EL (cell line): ENCODE data around the gene TSC1.
"Not testable (repeated sequence)": the region's sequence is repeated elsewhere in the genome, so short reads cannot be mapped to it uniquely, and the experiment has no call there.

Source experiments
- DNase-seq: peaks from one replicate; pipeline ENCODE4 v3.0.0-alpha.2; 2016

The TSC1 gene

GRCh38 chr9:132944294-132945185 is at the start of gene TSC1:
TSC1 (minus strand) TSS chr9:132944616; CDS start chr9:132928872, 15,744 bp downstream.
- peak; percentile 96 for DNase-seq

- no peak for DNase-seq
Observed at GRCh38 chr9:132993511-132993939, 49.1 kb upstream of the TSC1 start.

GRCh38 chr9:132991351-132992300 is 47.2 kb upstream of the TSC1 start:
- no peak for DNase-seq

- no peak for DNase-seq
Observed at GRCh38 chr9:132990781-132991180, 46.4 kb upstream of the TSC1 start.

DNA sequence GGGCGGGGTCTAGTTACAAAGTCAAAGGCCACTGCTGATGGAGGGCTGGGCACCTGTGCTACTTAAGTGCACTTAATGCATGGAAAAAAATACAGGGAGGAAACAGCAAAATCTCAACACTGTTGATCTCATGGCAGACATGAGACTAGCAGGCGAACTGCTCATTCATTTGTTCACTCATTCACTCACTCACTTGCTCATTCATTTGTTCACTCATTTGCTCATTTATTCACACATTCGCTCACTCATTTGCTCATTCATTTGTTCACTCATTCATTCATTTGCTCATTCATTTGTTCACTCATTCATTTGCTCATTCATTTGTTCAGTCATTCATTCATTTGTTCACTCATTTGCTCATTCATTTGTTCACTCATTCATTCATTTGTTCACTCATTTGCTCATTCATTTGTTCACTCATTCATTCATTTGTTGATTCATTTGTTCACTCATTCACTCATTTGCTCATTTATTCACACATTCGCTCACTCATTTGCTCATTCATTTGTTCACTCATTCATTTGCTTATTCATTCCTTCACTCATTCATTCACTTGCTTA is 45.7 kb upstream of the TSC1 start:
- DNase-seq, result not testable (repeated sequence)

DNA sequence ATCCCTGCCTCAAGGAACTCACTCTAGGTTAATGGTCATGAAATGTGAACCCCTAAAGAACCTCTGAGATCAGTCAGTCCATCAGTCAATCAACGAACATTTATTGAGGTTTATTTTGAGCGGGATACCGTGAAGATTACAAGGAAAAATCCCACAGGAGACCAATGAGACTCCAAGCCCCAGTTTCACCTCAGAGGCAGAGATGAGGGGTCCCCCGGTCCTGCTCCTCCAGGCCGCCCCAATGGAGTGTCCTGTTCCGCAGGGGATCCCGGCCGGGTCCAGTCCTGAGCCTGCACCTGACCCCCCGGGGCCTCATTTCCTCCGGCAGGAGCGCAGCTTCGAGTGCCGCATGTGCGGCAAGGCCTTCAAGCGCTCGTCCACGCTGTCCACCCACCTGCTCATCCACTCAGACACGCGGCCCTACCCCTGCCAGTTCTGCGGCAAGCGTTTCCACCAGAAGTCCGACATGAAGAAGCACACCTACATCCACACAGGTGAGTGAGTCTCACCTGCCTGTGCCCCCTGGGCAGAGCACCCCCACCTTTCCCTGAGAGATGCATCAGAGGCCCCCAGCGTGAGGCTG is 45.1 kb upstream of the TSC1 start:
- no peak for DNase-seq

- DNase-seq, result no peak
Observed at GRCh38 chr9:132989014-132989310, 44.5 kb upstream of the TSC1 start.

GRCh38 chr9:132988244-132989013 is 44.0 kb upstream of the TSC1 start:
- no peak for DNase-seq

DNA sequence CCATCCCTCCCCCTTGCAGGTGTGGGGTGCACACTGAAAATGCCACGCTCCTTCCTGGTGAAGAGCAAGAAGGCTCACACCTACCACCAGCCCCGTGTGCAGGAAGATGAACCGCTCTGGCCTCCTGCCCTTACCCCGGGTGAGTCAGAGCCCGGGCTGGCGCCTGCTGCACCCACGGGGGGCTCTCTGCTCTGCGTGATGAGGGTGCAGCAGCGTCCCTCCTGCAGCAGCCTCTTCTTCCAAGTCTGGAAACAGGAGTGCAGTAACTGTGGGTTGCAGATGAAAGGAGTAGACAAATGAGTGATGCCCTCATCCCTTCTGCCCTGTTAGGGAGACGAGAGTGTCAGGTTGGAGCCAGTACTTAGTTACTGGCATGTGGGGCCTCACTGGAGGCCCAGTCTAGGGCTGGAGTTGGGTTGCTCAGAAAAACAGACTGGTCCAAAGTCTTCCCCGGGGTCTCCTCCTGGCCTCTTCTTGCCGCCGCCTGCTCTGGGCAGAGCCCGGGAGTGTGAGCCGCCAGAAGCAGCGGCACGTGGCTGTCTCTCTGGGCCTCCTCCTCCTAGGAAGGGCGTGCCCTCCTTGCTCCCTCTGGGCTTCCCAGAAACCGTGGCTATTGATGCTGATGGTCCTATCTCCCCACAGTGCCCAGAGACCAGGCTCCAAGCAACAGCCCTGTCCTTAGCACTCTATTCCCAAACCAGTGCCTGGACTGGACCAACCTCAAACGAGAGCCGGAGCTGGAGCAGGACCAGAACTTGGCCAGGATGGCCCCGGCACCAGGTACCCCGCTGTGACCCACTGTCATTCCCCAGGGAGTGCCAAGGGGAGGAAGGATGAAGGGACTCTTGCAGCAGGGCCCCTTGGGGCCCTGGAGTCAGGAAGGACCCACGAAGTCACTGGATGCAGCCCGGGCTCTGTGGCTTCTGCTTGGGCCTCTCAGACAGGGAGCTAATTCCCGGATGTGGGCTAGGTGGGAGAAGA is 42.5 kb upstream of the TSC1 start:
- peak; percentile 30 for DNase-seq

DNA sequence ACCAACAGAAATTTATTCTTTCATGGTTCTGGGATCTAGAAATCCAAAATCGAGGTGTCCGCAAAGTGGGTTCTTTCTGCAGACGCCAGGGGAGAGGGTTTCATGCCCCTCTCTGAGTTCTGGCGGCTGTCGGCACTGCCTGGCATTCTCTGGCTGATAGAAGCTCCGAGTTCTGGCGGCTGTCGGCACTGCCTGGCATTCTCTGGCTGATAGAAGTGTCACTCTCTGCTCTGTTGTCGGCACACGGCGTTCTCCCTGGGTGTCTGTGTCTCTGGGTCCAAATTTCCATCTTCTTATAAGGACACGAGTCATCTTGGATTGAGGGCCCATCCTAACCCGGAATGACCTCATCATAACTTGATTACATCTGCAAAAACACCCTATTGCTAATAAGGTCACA is 41.7 kb upstream of the TSC1 start:
- DNase-seq, result no peak

- DNase-seq, result no peak
Observed at GRCh38 chr9:132985489-132985888, 41.1 kb upstream of the TSC1 start.

GRCh38 chr9:132985071-132985350 is 40.6 kb upstream of the TSC1 start:
- no peak for DNase-seq

DNA sequence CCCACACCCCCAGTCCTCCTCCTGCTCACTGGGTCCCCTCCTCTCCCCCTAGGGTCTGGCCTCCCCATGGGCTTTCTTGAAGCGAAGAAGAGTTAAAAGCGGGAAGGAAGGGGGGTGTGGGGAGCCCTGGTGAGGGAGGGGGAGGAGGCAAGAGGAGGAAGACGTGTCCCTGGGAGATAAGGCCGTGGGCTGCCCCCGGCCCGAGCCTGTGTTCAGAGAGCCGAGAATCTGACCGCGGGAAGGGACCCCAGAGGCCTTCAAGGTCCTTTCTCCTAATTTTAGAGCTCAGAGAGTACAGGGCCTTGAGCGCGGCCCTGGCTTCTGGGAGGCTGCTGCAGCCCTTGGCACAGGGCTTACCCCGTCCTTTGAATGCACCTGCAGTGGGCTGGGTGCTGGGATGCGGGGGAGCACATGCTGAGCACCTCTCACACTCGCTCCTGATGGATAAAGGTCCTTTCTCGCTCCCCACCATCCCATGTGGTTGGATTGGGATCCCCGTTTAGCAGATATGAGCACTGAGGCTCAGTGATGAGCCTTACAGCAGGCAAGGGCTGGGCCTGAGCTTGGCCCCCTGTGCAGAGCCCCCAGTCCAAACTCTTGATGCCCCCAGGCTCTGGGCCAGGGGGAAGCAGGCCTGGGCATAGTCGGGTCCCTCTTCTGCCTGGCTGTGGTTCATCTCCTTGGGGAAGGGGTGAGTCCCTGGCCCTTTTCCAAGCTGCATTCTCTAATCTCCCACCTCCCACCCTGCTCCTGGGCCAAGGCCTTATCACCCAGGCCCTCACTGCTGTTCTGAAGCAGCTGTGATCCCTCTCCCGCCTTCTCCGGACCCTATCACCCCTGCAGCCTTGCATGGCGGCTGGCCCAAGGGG is 40.0 kb upstream of the TSC1 start:
- DNase-seq, result no peak

GRCh38 chr9:132983491-132984201 is 39.2 kb upstream of the TSC1 start:
- DNase-seq, result no peak

GRCh38 chr9:132982458-132982857 is 38.0 kb upstream of the TSC1 start:
- no peak for DNase-seq

GRCh38 chr9:132980157-132980556 is 35.7 kb upstream of the TSC1 start:
- no peak for DNase-seq

DNA sequence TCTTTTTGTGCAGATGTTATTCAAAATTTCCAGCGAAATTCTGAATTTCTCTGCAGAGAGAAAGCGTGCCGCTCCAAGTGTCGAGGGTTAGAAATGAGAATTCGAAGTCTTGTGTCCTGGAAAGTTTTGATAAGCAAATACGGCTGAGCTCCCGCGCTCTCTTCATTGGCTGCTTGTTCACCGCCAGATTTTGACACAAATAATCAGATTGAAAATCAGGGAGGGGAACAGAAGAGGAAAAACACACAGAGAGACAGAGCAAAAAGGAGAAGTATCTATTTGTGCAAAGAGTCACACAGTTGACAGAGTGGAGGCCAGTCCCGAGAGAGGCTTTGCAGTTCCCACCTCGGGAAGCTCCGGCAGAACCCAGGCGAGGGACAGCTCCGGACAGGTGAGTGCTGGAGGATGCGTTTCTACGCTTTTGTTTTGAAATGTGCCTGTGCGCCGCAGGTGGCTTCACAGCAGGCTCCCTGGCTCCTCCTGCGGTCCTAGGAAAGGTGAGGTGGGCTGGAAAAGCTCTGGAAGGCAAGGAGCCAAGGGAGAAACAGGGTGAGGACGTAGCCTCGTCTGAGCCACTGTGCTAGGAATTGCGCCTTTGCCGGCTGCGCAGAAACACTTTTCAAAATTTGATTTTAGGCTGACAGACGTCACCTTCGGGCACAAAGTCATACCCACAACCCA is 34.2 kb upstream of the TSC1 start, which contains the start of gene GFI1B:
Gene GFI1B, plus strand, starts transcription at position 244 of the 681 bp plus-strand sequence. CDS start 7,985 bp downstream, outside the sequence.
- no peak for DNase-seq

DNA sequence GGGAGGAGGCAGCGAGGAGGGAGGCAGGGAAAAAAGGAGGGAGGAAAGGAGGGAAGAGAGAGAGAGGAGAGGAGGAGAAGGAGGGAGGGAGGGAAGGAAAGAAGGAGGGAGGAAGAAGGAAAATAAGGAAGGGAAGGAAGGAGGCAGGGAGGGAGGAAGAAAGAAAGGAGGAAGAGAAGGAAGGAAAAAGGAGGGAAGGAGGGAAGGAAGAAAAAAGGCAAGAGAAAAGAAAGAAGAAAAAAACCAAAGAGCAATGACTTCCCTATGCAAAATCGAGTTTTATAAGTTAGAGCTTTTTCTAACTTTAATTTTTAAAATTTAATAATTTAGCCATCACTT is 33.7 kb upstream of the TSC1 start:
- no peak for DNase-seq

DNA sequence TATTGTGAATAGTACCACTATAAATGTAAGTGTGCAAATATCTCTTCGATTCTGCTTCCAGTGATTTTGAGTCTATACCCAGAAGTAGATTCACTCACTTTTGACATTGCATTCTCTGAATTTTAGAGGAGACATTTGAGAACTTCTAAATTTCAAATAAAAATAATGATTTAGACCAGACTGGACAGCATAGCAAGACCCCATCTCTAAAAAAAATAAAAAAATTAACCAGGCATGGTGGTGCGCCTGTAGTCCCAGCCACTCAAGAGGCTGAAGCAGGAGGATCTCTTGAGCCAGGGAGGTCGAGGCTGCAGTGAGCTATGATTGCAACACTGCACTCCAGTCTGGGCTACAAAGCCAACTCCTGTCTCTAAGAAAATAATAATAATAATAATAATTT is 32.2 kb upstream of the TSC1 start:
- no peak for DNase-seq
